ENCODE results near the gene DLG2.
"Not testable (repeated sequence)": the region's sequence is repeated elsewhere in the genome, so short reads cannot be mapped to it uniquely, and the experiment has no call there.

DLG2 gene

DNA sequence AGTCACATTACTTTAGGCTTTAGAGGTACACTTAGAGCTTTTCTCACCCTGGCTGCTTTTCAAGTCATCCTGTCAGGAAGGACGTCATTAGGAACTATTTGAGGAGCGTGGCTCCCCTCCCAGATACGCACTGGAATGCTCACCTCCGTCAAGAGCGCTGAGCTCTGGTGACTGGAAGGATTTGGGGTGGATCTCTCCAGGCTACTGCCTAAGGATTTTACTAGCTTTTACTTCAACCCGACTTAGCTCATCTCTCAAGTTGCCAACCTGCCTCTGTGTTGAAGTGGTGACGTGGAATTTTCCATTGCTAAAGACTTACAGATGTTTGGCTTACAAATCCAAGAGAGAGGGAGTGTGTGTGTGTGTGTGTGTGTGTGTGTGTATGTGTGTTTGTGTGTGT is 1985.6 kb downstream of the DLG2 start:
- DNase-seq, result no peak

- DNase-seq, result no peak
These were observed 1987.0 kb downstream of the DLG2 start for GRCh38 chr11:83639995-83640758.

DNA sequence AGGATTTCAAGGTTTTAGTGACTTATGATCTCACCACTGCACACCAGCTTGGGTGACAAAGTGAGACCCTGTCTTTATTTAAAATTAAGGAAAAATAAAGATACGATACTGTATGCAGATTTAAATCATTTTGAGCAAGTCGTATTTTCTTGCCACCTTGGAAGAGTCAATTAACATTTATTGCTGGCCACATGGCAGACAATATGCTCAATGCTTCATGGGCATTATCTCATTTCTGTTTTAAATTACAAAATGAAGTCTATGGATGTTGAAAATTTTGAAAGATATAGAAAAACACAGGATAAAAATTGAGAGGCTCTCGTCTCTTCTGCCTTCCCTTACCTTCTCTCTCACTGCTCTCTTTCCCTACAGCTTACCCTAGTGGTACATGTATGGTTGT is 1992.0 kb downstream of the DLG2 start:
- DNase-seq, result no peak

DNA sequence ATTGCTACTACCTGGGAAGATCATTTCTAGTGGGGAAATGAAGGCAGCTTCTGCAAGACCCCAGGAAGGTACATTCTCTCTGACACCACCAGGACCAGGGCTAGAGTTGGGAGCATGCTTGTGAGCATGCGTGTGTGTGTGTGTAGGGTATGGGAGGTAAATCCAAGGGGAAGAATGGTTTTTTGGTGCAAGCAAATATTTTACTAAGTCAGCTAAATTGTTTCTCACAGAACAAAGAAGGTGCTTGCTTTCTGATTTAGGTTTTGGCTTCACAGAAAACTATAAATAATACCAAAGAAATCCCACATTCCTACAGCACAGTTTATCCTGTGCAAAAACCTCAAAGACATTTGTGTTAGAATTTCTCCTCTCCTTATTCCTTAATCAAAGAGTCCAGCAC is 1996.9 kb downstream of the DLG2 start:
- no peak for DNase-seq

DNA sequence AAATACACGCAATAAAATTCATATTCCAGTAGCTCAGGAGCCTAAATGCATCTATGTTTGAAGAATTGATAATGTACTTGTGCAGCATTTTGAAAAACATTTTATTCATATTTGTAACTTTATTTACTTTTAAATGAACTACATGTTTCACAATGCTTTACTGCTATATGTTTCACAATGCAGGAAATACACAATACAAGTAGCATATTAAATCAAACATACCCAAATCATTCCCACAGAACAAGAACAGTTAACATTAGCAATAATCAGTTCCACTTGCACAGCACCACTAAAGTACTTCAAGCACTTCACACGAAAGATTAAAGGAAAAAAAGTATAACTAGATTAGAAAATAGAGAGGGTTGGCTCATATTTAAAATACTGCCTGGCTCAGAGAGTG is 1997.4 kb downstream of the DLG2 start:
- DNase-seq, result no peak

- no peak for DNase-seq
These were observed 1998.4 kb downstream of the DLG2 start for GRCh38 chr11:83628622-83629355.

DNA sequence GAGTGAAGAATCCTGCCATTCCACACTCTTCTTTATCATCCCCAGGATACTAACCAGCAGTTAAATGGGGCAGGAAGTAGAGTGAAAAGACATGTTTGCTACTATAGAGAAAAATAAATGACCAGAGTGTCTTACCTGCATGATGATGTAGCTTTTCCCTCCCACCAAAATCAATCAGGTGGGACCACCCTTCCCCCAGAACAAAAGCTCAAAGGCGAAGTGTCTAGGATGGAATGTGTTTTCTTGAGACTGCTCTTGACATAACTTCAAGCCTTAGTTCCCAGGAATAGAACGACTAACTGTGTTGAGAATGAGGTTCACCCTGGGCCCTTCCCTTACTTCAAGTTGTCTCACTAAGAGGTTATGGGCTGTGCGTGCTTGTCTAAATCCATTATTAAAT is 2001.8 kb downstream of the DLG2 start:
- no peak for DNase-seq

GRCh38 chr11:83617671-83618070 is 2009.5 kb downstream of the DLG2 start:
- no peak for DNase-seq

DNA sequence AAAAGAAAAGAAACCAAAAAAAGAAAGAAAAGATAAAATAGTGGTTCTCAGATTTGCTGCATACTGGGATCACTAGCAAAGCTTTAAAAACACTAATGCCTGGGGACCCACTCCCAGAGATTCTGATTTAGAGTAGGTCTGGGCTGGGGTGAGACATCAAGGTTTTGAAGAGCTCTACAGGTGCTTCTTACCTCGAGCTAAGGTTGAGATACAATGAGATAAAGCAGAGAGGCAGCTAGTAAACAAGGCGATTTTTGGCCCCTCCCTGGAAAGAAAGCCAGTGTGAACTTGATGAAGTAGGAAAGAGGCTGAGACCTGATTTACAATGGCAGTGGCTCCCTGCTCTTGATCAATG is 2013.4 kb downstream of the DLG2 start:
- no peak for DNase-seq

GRCh38 chr11:83612891-83613766 is 2014.0 kb downstream of the DLG2 start:
- no peak for DNase-seq

DNA sequence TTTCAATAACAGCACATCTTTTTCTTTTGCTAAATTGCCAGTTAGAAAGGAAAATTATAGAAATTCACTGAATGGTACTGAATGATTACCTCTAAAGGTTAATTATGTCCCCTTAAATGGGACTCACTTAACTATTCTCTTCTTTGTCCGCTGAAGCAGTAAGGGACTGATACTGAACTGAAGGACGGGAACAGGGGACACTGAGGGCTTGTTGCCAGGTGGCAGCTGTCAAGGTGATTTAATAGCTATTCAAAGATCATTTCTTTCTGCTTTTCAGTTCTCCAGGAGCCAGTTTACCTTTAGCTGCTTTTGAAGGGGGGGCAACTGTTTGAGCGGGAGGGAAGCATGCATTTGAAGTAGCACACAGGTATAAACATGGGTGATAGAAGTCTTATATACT is 2015.5 kb downstream of the DLG2 start:
- DNase-seq, result no peak

DNA sequence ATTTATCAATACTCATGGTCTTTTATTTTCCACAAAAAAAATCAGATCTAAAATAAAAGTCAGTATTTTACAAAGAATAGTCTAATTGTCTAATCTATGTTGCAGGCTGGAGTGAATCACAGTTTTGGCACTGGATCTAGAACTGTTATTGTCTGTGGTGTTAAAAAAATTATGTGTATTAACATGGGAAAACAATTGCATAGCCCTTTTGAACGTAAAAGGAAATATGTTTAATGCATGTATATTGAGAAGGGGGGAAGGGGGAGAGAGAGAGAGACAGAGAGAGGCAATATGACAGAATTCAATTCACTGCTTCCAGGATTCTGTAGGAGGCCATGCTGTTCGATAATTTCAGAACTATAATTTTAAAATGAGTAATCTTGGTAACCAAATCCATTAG is 2016.1 kb downstream of the DLG2 start:
- DNase-seq, result no peak

DNA sequence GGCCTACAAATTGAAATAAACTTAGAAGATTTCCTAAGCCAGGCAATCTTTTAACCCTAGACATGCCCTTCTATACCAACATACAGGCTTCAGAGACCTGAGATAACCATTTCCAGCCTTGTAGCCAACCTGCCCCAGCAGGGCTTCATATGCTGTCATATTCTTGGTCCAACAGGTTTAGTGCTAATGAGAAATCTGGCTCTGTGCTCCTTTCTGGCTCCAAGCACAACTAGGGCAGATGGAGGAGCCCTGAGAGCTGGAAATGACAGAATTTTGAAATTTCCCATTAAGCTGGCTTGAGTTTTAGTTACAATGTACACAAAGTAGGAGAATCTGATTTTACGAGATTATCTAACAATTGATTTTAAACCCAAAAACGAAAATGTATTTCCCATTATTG is 2018.0 kb downstream of the DLG2 start:
- no peak for DNase-seq

DNA sequence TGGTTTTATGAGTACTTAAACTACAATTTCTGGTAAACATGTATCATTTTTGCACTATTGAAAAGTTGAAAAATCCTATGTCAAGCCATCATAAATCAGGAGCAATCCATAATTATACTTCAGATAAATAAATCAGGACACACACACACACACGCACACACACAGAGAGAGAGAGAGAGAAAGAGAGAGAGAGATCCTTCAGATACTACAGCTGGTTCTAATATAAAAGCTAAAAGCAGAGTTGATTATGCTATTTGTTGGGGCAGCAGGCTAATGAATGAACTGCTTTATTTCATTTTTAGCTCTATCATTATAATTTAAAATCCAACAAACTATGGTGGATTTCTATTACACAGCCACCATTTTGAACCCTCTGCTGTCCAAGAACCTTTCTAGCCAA is 2018.6 kb downstream of the DLG2 start:
- no peak for DNase-seq

- no peak for DNase-seq
These were observed 2025.1 kb downstream of the DLG2 start for GRCh38 chr11:83601914-83602527.

DNA sequence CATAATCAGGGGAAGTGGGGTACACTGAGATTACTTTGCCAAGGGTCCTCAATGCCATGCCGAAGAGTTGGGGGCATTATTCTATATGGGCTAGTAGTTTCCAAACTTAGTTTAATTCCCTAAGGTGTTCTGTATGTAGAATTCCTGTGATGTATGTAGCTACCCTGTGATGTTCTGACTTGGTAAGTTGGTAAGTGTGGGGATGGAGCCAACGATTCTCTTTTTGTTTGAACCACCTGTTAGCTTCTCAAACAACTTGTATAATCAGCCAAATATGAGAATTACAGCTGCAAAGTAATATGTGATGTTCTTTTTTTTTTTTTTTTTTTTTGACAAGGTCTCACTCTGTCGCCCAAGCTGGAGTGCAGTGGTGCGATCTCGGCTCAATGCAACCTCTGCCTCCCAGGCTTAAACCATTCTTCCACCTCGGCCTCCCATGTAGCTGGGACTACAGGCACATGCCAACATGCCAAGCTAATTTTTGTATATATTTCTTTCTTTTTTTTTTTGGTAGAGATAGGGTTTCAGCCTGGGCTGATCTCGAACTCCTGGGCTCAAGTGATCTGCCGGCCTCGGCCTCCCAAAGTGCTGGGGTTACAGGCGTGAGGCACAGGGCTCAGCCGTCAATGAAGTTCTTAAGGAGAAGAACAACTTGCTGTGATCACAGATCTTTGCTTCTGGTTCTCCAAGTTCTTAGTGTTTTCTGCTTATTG is 2025.8 kb downstream of the DLG2 start:
- DNase-seq, result no peak

GRCh38 chr11:83600661-83601060 is 2026.5 kb downstream of the DLG2 start:
- no peak for DNase-seq

DNA sequence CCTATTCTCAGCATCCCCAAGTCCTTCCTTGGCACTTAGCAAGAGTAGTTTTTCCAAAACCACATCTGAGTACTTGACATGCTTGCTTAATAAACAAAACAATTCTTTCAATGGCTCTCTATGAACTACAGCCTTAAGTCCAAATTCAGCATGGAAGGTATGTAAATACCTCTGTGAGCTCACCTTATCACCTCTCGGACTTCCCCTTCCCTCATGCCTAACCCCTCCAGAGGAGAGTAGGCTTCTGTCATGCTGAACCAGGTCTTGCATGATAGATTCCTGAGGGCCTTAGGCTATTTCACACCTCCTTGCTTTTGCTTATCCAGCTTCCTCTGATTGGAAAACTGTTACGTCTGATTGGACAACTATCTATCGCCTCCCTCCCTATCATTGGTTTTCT is 2028.1 kb downstream of the DLG2 start:
- no peak for DNase-seq

DNA sequence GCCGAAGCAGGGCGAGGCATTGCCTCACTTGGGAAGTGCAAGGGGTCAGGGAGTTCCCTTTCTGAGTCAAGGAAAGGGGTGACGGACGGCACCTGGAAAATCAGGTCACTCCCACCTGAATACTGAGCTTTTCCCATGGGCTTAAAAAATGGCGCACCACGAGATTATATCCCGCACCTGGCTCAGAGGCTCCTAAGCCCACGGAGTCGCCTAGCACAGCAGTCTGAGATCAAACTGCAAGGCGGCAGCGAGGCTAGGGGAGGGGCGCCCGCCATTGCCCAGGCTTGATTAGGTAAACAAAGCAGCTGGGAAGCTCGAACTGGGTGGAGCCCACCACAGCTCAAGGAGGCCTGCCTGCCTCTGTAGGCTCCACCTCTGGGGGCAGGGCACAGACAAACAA is 2039.3 kb downstream of the DLG2 start:
- DNase-seq, result not testable (repeated sequence)

DNA sequence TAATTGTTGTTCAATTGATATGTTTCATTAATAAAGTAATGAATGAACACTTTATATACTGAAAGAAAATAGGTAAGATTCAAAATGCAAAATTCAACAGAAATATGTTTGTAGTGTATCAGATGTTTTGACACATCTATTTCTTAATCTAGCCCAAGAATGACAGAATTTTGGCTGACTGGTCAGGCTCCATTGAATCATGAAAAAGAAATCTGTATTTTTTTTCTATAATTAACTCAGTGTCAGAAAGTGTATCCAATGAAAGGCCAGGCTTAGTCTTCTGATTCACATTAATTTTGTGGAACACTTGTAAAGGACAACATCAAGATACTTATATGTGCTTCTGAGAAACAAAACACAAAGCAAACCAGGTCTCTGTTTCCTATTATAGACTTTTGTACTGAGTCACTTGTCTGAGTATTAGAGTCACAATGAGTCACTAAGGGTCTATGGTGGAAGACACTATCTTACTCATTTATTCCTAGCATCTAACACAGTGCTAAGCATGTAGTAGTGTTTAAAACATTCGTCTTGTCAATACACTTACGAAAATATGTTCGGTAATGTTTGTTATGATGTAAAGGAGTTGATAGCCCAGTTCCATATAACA is 2043.3 kb downstream of the DLG2 start:
- no peak for DNase-seq

- no peak for DNase-seq
These were observed 2052.6 kb downstream of the DLG2 start for GRCh38 chr11:83574519-83574918.
